ENCODE measurements around the gene RBP3. TPM values are rescaled to one million over a fixed set of nuclear protein-coding genes. Genes with fewer than 3 reads are reported as not detected.

RBP3 gene
- total RNA-seq, 2 donors from 2014 or later = not detected

DNA sequence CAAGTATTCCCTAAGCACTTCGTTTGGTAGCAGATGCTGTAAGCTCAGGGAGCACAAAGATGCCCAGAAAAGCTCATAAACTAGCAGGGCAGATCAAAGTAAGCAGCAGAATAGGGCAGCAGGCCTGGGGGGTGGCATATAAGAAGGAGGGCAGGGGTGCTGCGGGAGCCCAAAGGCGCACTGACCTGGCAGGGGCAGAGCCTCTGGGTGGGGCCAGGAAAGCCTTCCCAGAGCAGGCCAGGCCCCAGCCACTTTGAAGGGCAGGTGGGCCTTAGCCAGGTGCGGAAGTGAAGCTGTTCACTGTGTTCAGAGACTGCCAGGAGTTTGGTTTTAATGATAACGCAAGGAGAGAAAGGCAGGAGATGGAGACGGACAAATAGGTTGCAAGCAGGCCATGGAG is 44.3 kb upstream of the RBP3 start:
- Histone ChIP-seq H3K9ac (ENCODE audit: extremely low read depth, low read length, poor library complexity, severe bottlenecking) (no peak overlapping the region), H3K4me1 (ENCODE audit: control insufficient read depth, insufficient read depth, low read length) (no peaks in the 10 kb centered on the region), H3K27ac (ENCODE audit: low read depth, low read length) (no peak overlapping the region), H3K36me3 (ENCODE audit: control insufficient read depth, insufficient read depth, low read length) (no peaks in the 10 kb centered on the region), H3K4me3 (ENCODE audit: low read length) (no peak overlapping the region), H3K27me3 (ENCODE audit: control insufficient read depth, insufficient read depth, low read length, poor library complexity, severe bottlenecking) (peaks cover 58% of the 10 kb centered on the region), H3K9me3 (ENCODE audit: control insufficient read depth, low read length) (no peaks in the 10 kb centered on the region)
- Mint-ChIP-seq H3K36me3 (ENCODE audit: low read depth) (no peaks in the 10 kb centered on the region), H3K9me3 (no peaks in the 10 kb centered on the region), H3K27me3 (ENCODE audit: insufficient read depth) (peaks cover 55% of the 10 kb centered on the region), H3K4me1 (peaks cover 4% of the 10 kb centered on the region), H3K4me3 (no peak overlapping the region), H3K27ac (no peak overlapping the region)
- no peak for DNase-seq
- 92 to 96% methylated on average over 5 to 6 of the region's 6 CpGs for WGBS, 2 experiments (ENCODE audit: insufficient coverage in 1 of 2, insufficient read length in 1 of 2)
- TF ChIP-seq, protein P1, sequence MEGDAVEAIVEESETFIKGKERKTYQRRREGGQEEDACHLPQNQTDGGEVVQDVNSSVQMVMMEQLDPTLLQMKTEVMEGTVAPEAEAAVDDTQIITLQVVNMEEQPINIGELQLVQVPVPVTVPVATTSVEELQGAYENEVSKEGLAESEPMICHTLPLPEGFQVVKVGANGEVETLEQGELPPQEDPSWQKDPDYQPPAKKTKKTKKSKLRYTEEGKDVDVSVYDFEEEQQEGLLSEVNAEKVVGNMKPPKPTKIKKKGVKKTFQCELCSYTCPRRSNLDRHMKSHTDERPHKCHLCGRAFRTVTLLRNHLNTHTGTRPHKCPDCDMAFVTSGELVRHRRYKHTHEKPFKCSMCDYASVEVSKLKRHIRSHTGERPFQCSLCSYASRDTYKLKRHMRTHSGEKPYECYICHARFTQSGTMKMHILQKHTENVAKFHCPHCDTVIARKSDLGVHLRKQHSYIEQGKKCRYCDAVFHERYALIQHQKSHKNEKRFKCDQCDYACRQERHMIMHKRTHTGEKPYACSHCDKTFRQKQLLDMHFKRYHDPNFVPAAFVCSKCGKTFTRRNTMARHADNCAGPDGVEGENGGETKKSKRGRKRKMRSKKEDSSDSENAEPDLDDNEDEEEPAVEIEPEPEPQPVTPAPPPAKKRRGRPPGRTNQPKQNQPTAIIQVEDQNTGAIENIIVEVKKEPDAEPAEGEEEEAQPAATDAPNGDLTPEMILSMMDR (conservative IDR thresholded peaks at IDR 0.05) = no peak

DNA sequence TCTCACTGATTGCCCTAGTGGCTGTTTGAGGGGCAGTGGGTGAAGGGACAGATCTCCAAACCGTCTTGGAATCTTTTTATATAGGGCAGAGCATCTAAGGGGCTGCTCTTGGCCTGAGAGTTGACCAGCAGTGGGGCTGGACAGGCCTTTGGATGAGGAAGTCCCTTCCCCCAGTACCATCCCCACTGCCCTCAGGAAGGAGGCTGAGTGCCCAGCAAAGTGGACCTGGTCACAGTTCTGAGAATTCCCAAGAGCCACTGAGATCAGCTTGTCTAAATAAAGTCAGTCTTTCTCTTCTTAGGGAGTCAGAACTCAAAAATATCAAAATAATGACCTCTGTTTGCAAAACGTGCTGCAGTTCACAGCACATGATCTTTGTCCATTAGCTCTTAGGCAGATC is 42.6 kb upstream of the RBP3 start:
- no peak for DNase-seq
- no peaks in the 10 kb centered on the region for H3K9me3 Mint-ChIP-seq
- Histone ChIP-seq H3K36me3 (ENCODE audit: control insufficient read depth, insufficient read depth, low read length) (no peaks in the 10 kb centered on the region), H3K9me3 (ENCODE audit: control insufficient read depth, low read length) (no peaks in the 10 kb centered on the region), H3K27ac (ENCODE audit: low read depth, low read length) (no peak overlapping the region), H3K4me3 (ENCODE audit: low read length) (no peak overlapping the region), H3K9ac (ENCODE audit: extremely low read depth, low read length, poor library complexity, severe bottlenecking) (no peak overlapping the region), H3K4me1 (ENCODE audit: control insufficient read depth, insufficient read depth, low read length) (no peaks in the 10 kb centered on the region), H3K27me3 (ENCODE audit: control insufficient read depth, insufficient read depth, low read length, poor library complexity, severe bottlenecking) (peaks cover 41% of the 10 kb centered on the region)
- H3K27ac Mint-ChIP-seq = no peak overlapping the region
- H3K4me3 Mint-ChIP-seq = no peak overlapping the region
- peaks cover 48% of the 10 kb centered on the region for H3K27me3 Mint-ChIP-seq (ENCODE audit: insufficient read depth)
- no peaks in the 10 kb centered on the region for H3K4me1 Mint-ChIP-seq
- WGBS, 2 experiments (ENCODE audit: insufficient coverage in 1 of 2, insufficient read length in 1 of 2) = 71 to 88% methylated on average over 1 to 2 of the region's 2 CpGs
- TF ChIP-seq, protein P1 (conservative IDR thresholded peaks at IDR 0.05) = no peak
- H3K36me3 Mint-ChIP-seq (ENCODE audit: low read depth) = no peaks in the 10 kb centered on the region

DNA sequence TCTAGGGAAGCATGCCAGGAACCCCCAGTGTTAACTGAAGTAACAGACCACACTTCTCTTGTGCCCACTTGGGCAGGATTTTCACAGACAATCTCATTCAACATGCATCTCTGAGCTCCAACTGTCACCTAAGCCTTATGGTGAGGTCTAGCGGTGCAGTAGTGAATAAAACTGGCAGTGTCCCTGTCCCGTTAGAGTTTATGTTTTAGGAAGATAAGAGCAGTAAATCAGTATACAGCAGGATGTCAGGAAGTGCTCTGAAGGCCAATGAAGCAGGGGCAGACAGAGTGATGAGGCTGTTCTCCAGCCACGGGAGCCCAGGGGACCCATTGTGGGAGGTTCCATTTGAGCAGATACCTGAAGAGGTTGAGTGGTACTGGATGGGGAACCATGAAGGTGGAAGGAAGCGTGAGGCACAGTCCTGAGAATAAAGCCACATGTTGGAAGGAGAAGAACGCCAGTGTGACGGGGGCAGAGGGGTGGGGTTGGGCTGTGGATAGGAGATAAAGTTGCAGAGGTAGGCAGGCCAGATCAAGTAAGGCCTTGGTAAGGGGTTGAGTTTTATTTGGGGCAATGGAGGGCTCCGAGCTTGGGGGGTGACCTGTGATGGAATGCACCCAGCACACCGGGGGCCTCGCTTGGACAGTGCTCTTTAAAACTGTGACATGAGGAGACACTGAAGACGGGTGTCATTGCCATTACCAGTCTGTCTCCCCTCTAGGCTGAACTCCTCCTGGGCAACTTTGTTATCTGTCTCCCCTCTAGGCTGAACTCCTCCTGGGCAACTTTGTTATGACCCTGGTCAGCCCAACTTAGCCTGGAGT is 41.6 kb upstream of the RBP3 start:
- WGBS, 2 experiments (ENCODE audit: insufficient coverage in 1 of 2, insufficient read length in 1 of 2) = 89 to 91% methylated on average over 4 to 10 of the region's 10 CpGs
- TF ChIP-seq, protein P1 (conservative IDR thresholded peaks at IDR 0.05) = no peak
- Histone ChIP-seq H3K4me1 (ENCODE audit: control insufficient read depth, insufficient read depth, low read length) (no peaks in the 10 kb centered on the region), H3K27me3 (ENCODE audit: control insufficient read depth, insufficient read depth, low read length, poor library complexity, severe bottlenecking) (peaks cover 30% of the 10 kb centered on the region), H3K4me3 (ENCODE audit: low read length) (no peak overlapping the region), H3K36me3 (ENCODE audit: control insufficient read depth, insufficient read depth, low read length) (no peaks in the 10 kb centered on the region), H3K9ac (ENCODE audit: extremely low read depth, low read length, poor library complexity, severe bottlenecking) (no peak overlapping the region), H3K9me3 (ENCODE audit: control insufficient read depth, low read length) (no peaks in the 10 kb centered on the region), H3K27ac (ENCODE audit: low read depth, low read length) (no peak overlapping the region)
- no peaks in the 10 kb centered on the region for H3K4me1 Mint-ChIP-seq
- no peak for DNase-seq
- no peaks in the 10 kb centered on the region for H3K9me3 Mint-ChIP-seq
- no peaks in the 10 kb centered on the region for H3K36me3 Mint-ChIP-seq (ENCODE audit: low read depth)
- H3K27ac Mint-ChIP-seq = no peak overlapping the region
- H3K27me3 Mint-ChIP-seq (ENCODE audit: insufficient read depth) = peaks cover 41% of the 10 kb centered on the region
- no peak overlapping the region for H3K4me3 Mint-ChIP-seq

Measured in endodermal cell (in vitro differentiated cells).